ENCODE measurements around the gene ACAA1.

ACAA1 gene

DNA sequence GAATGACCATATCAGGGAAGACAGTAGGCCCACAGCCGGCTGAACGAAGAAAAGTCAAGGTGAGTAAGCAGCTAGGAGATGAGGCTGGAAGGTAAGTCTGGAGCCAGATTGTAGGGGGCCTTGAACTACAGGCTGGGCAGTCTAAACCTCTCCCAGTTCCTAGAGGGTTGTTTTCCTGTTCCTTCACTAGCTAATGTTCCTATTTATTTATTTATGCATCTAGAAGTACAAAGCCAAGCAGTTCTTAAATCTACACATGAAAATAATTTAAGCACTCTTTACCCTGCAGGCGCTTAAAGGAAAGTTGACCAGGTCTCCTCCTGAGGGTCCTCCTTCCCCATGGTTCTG lies 3.7 kb downstream of the ACAA1 start:
- Histone ChIP-seq H3K4me3 (ENCODE audit: low read length) (no peak overlapping the region), H3K9ac (ENCODE audit: low read depth, low read length) (no peak overlapping the region), H3K4me1 (ENCODE audit: insufficient read depth, low read length) (no peaks in the 10 kb centered on the region), H3K27me3 (ENCODE audit: insufficient read depth, low read length) (no peaks in the 10 kb centered on the region), H3K36me3 (ENCODE audit: insufficient read depth, low read length) (peaks cover 50% of the 10 kb centered on the region), H3K27ac (ENCODE audit: low read depth, low read length) (no peak overlapping the region), H3K9me3 (ENCODE audit: insufficient read depth, low read depth, low read length) (no peaks in the 10 kb centered on the region)
- 96% methylated on average over 3 of the region's 3 CpGs for WGBS

DNA sequence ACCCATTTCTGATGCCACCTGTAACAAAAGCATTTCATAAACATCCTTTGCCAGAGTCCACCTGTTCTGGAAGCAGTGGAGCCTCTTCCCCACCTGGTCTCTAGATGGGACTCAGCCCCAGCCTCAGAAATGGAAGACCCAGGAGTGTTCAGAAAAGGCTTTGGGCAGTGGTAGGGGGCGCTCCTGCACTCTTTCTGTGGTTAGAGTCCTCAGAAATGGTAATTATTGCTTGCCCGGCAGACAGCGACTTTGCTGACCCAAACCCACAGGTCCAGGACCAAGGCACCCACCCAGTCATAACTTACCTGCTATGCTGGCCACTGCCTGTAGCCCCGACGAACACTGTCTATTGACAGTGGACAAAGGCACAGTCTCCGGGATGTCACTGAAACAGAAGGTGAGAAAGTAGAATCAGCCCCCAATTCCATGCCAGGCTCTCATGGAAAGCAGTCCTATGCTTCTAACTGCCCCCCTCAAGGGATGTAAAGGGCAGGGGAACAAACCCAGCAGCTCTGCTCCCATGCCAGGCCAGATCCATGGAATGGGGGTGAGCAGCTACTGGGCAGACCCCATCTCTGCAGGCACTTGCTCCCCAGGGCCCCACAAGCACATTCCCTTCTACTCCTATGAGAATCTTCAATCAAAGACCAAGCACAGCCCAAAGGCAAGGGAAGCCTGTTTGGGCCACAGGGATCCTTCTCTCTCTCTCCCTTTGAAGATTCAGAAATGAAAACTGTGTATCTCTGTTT lies 5.1 kb downstream of the ACAA1 start:
- H3K4me1 ChIP-seq (ENCODE audit: insufficient read depth, low read length), result no peaks in the 10 kb centered on the region
- H3K36me3 ChIP-seq (ENCODE audit: insufficient read depth, low read length), result peaks cover 64% of the 10 kb centered on the region
- H3K9me3 ChIP-seq (ENCODE audit: insufficient read depth, low read depth, low read length), result no peaks in the 10 kb centered on the region
- no peaks in the 10 kb centered on the region for H3K27me3 ChIP-seq (ENCODE audit: insufficient read depth, low read length)
- no peak overlapping the region for H3K27ac ChIP-seq (ENCODE audit: low read depth, low read length)
- 58% methylated on average over 6 of the region's 6 CpGs for WGBS
- H3K9ac ChIP-seq (ENCODE audit: low read depth, low read length), result no peak overlapping the region
- no peak overlapping the region for H3K4me3 ChIP-seq (ENCODE audit: low read length)

GRCh38 chr3:38130631-38131065 lies 6.3 kb downstream of the ACAA1 start:
- no peak overlapping the region for H3K9ac ChIP-seq (ENCODE audit: low read depth, low read length)

DNA sequence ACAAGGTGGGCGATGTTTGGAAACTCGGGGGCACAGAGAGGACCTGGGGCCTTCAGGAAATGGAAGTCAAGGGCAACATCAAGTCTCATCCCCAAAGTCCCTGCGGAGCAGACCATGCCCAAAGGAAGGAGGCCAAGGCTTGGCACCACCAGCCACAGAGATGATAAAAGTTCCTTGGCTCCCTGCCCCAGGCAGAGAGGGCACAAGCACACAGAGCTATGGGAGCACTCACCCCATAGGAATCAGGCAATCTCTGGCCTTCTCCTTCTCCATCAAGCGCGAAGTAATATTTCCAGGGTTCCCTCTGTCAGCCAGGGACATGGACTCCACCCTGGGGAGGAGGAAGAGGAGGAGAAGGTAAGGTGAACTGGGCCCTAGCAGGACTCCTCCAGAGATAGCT lies 7.9 kb downstream of the ACAA1 start:
- Histone ChIP-seq H3K27me3 (ENCODE audit: insufficient read depth, low read length) (no peaks in the 10 kb centered on the region), H3K9me3 (ENCODE audit: insufficient read depth, low read depth, low read length) (no peaks in the 10 kb centered on the region), H3K36me3 (ENCODE audit: insufficient read depth, low read length) (peaks cover 85% of the 10 kb centered on the region), H3K9ac (ENCODE audit: low read depth, low read length) (no peak overlapping the region), H3K27ac (ENCODE audit: low read depth, low read length) (no peak overlapping the region), H3K4me1 (ENCODE audit: insufficient read depth, low read length) (no peaks in the 10 kb centered on the region), H3K4me3 (ENCODE audit: low read length) (no peak overlapping the region)
- 94% methylated on average over 5 of the region's 5 CpGs for WGBS

More at GRCh38 chr3:38130631-38131065, 6.3 kb downstream of the ACAA1 start:
- 97% methylated on average over 3 of the region's 3 CpGs for WGBS
- Histone ChIP-seq H3K27ac (ENCODE audit: low read depth, low read length) (no peak overlapping the region), H3K9me3 (ENCODE audit: insufficient read depth, low read depth, low read length) (no peaks in the 10 kb centered on the region), H3K27me3 (ENCODE audit: insufficient read depth, low read length) (no peaks in the 10 kb centered on the region), H3K4me1 (ENCODE audit: insufficient read depth, low read length) (no peaks in the 10 kb centered on the region), H3K4me3 (ENCODE audit: low read length) (no peak overlapping the region), H3K36me3 (ENCODE audit: insufficient read depth, low read length) (peaks cover 75% of the 10 kb centered on the region)

DNA sequence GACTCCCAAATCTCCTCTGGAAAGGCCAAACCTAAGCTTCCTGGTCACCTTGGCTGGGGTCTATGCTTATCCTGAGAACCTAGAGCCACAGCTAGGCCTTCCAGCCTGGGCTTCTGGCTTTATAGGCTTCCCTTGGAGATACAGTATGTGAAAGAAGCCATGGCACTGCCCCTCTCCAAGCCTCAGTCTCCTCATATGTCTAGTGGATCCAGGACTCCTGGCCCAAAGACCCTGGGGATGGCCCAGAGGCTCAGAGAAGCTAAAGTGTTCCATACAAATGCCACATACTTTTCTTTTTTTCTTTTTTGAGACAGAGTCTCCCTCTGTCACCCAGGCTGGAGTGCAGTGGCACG lies 8.6 kb downstream of the ACAA1 start:
- Histone ChIP-seq H3K4me1 (ENCODE audit: insufficient read depth, low read length) (no peaks in the 10 kb centered on the region), H3K27ac (ENCODE audit: low read depth, low read length) (no peak overlapping the region), H3K27me3 (ENCODE audit: insufficient read depth, low read length) (no peaks in the 10 kb centered on the region), H3K9me3 (ENCODE audit: insufficient read depth, low read depth, low read length) (no peaks in the 10 kb centered on the region), H3K36me3 (ENCODE audit: insufficient read depth, low read length) (peaks cover 81% of the 10 kb centered on the region), H3K4me3 (ENCODE audit: low read length) (no peak overlapping the region), H3K9ac (ENCODE audit: low read depth, low read length) (no peak overlapping the region)
- 96% methylated on average over 1 of the region's 1 CpG for WGBS

DNA sequence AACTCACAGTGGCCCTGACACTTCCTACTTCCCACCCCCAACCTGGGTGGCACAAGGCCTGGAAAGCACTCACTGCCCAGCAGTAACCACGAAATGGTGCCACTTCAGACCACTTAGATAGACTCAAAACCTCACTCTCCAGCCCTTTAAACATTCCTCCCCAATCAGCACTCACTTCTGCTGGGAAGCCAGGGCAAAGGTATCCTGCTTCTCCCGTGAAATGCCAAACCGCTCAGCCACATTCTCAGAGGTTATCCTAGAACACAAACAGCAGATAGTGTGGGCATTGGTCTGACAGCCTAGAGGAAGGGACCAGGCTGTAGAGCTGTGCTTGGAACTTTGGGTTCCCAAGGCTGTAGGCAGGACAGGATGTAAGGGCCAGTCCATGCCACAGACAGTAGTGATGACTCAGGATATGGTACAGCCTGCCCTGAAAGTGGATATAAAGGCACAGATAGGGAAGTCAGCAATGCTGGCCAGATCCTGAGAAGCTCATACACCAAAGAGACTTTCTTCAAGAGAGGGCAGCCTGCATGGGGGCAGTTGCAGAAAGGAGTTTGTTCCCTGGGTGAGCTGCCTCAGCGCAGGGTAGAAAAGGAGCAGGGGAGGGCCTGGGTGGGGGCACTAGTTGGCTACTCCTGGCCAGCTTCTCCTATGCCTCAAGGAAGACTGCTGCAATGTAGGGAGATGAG lies 9.2 kb downstream of the ACAA1 start:
- peaks cover 81% of the 10 kb centered on the region for H3K36me3 ChIP-seq (ENCODE audit: insufficient read depth, low read length)
- WGBS, result 93% methylated on average over 4 of the region's 4 CpGs
- H3K4me3 ChIP-seq (ENCODE audit: low read length), result no peak overlapping the region
- no peaks in the 10 kb centered on the region for H3K27me3 ChIP-seq (ENCODE audit: insufficient read depth, low read length)
- H3K4me1 ChIP-seq (ENCODE audit: insufficient read depth, low read length), result no peaks in the 10 kb centered on the region
- H3K9ac ChIP-seq (ENCODE audit: low read depth, low read length), result no peak overlapping the region
- H3K27ac ChIP-seq (ENCODE audit: low read depth, low read length), result no peak overlapping the region
- H3K9me3 ChIP-seq (ENCODE audit: insufficient read depth, low read depth, low read length), result no peaks in the 10 kb centered on the region

- Histone ChIP-seq H3K27ac (ENCODE audit: low read depth, low read length) (no peak overlapping the region), H3K27me3 (ENCODE audit: insufficient read depth, low read length) (no peaks in the 10 kb centered on the region), H3K9me3 (ENCODE audit: insufficient read depth, low read depth, low read length) (no peaks in the 10 kb centered on the region), H3K4me3 (ENCODE audit: low read length) (no peak overlapping the region), H3K36me3 (ENCODE audit: insufficient read depth, low read length) (peaks cover 91% of the 10 kb centered on the region), H3K9ac (ENCODE audit: low read depth, low read length) (no peak overlapping the region), H3K4me1 (ENCODE audit: insufficient read depth, low read length) (no peaks in the 10 kb centered on the region)
- WGBS, result 94% methylated on average over 6 of the region's 6 CpGs
Observed at GRCh38 chr3:38126121-38126892, 10.6 kb downstream of the ACAA1 start.

- no peak overlapping the region for H3K4me3 ChIP-seq (ENCODE audit: low read length)
- H3K27ac ChIP-seq (ENCODE audit: low read depth, low read length), result no peak overlapping the region
- H3K9ac ChIP-seq (ENCODE audit: low read depth, low read length), result no peak overlapping the region
- 94% methylated on average over 11 of the region's 11 CpGs for WGBS
- peaks cover 84% of the 10 kb centered on the region for H3K36me3 ChIP-seq (ENCODE audit: insufficient read depth, low read length)
- H3K27me3 ChIP-seq (ENCODE audit: insufficient read depth, low read length), result no peaks in the 10 kb centered on the region
- no peaks in the 10 kb centered on the region for H3K9me3 ChIP-seq (ENCODE audit: insufficient read depth, low read depth, low read length)
- no peaks in the 10 kb centered on the region for H3K4me1 ChIP-seq (ENCODE audit: insufficient read depth, low read length)
Observed at GRCh38 chr3:38125305-38126120, 11.4 kb downstream of the ACAA1 start.

DNA sequence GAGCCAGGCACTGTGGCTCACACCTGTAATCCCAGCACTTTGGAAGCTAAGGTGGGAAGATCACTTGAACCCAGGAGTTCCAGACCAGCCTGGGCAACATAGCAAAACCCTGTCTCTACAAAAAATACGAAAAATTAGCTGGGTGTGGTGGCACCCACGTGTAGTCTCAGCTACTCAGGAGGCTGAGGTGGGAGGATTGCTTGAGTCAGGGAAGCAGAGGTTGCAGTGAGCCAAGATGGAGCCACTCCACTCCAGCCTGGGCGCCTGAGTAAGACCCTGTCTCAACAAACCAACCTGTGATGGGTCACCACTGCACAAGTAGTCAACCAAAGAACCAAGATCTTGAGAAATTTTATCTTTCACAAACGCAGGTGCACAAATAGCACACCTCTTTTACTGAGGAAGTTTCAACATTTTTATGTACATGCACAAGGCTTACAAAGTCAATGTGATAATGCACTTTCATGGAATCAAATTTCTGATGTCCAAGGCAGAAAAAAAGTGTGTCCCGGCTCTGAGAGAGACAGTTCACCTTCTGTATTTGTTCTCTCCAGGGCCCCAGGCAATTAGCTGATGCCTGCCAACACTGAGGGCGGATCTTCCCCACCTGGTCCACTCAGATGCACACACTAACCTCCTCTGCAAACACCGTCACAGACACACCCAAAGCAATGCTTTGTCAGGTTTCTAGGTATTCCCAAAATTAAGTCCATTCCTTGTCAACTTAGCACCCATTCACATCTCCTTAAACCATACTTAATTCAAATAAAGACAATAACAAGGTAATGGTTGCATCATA lies 12.4 kb downstream of the ACAA1 start:
- no peaks in the 10 kb centered on the region for H3K4me1 ChIP-seq (ENCODE audit: insufficient read depth, low read length)
- H3K27me3 ChIP-seq (ENCODE audit: insufficient read depth, low read length), result no peaks in the 10 kb centered on the region
- H3K4me3 ChIP-seq (ENCODE audit: low read length), result no peak overlapping the region
- no peak overlapping the region for H3K9ac ChIP-seq (ENCODE audit: low read depth, low read length)
- no peaks in the 10 kb centered on the region for H3K9me3 ChIP-seq (ENCODE audit: insufficient read depth, low read depth, low read length)
- H3K27ac ChIP-seq (ENCODE audit: low read depth, low read length), result no peak overlapping the region
- H3K36me3 ChIP-seq (ENCODE audit: insufficient read depth, low read length), result peaks cover 79% of the 10 kb centered on the region
- WGBS, result 90% methylated on average over 7 of the region's 7 CpGs

GRCh38 chr3:38122712-38123290 lies 14.1 kb downstream of the ACAA1 start:
- no peak overlapping the region for H3K9ac ChIP-seq (ENCODE audit: low read depth, low read length)
- no peak overlapping the region for H3K4me3 ChIP-seq (ENCODE audit: low read length)
- peaks cover 65% of the 10 kb centered on the region for H3K36me3 ChIP-seq (ENCODE audit: insufficient read depth, low read length)
- H3K27ac ChIP-seq (ENCODE audit: low read depth, low read length), result no peak overlapping the region
- H3K27me3 ChIP-seq (ENCODE audit: insufficient read depth, low read length), result no peaks in the 10 kb centered on the region
- H3K4me1 ChIP-seq (ENCODE audit: insufficient read depth, low read length), result no peaks in the 10 kb centered on the region
- H3K9me3 ChIP-seq (ENCODE audit: insufficient read depth, low read depth, low read length), result no peaks in the 10 kb centered on the region
- 95% methylated on average over 9 of the region's 9 CpGs for WGBS

Measured in HUES64 (cell line).